HCT116 (cell line): ENCODE measurements around the gene KIF18A. TPM values are rescaled to one million over a fixed set of nuclear protein-coding genes. Genes with fewer than 3 reads are reported as not detected.

Source experiments
- ATAC-seq: fragments of 200-7000 bp; cut with Tn5 transposase; 2 replicates; pipeline ENCODE4 v1.9.1; 2020; ENCODE audit warnings: mild to moderate bottlenecking, moderate library complexity
- BruUV-seq: library from RNA; stranded (reverse); fragments of 400-500 nt; replicated peaks from 2 replicates; lab custom pipeline; 2021; lab: Mats Ljungman, UMichigan
- CTCF ChIA-PET: fragments of 300-600 bp; sonication (Branson Sonifier 250); formaldehyde crosslinking; loops from one replicate; lab custom pipeline; 2021; ENCODE audit warnings: antibody characterized with exemption; lab: Charles Lee
- POLR2A ChIA-PET: fragments of 300-600, 350-600 bp; sonication (Branson Sonifier 250); formaldehyde crosslinking; loops from one replicate; lab custom pipeline; 2021; ENCODE audit warnings: antibody characterized with exemption; lab: Charles Lee
- RAD21 ChIA-PET, 2 experiments: fragments of 300-600 bp; sonication (Branson Sonifier 250); formaldehyde crosslinking; loops; one replicate each; lab custom pipeline; 2023; ENCODE audit warnings: low total read pairs in 2 of 2; ENCODE audit not compliant: uncharacterized antibody in 2 of 2, unreplicated experiment in 2 of 2, low non-redundant PET in 1 of 2; lab: Charles Lee
- DNase-seq: peaks from one replicate; pipeline ENCODE4 v3.0.0-alpha.2; 2010; ENCODE audit warnings: low read depth, low spot score
- H2AFZ ChIP-seq: fragments of 200-600 bp; shearing (Covaris generic), sonication (generic); 2 replicates; pipeline ENCODE4 v1.6.1; 2017; ENCODE audit warnings: low read depth, mixed run types, mixed read lengths, antibody characterized with exemption, low read length; ENCODE audit not compliant: poor library complexity, severe bottlenecking
- H3K27ac ChIP-seq: 2 replicates; pipeline ENCODE4 v1.5.1; 2012; ENCODE audit warnings: low read depth, low read length
- H3K27me3 ChIP-seq: fragments of 200-600 bp; sonication (generic); 2 replicates; pipeline ENCODE4 v1.6.1; 2016; ENCODE audit warnings: mixed run types, low read length, mixed read lengths; ENCODE audit not compliant: insufficient read depth
- H3K36me3 ChIP-seq, 2 experiments: fragments of 200-500 bp in 1 of 2; fragments of 200-600 bp in 1 of 2; sonication (Bioruptor generic) in 1 of 2; sonication (generic) in 1 of 2; 2 replicates each; pipeline versions ENCODE4 v1.5.1 to v1.6.1; 2014 to 2016; ENCODE audit warnings: low read length in 2 of 2, inconsistent platforms in 1 of 2, mixed read lengths in 1 of 2, mixed run types in 1 of 2; ENCODE audit not compliant: insufficient read depth in 2 of 2, control insufficient read depth in 1 of 2
- H3K4me1 ChIP-seq, 2 experiments: fragments of 200-600 bp in 1 of 2; sonication (generic) in 1 of 2; 2 replicates each; pipeline versions ENCODE4 v1.5.1 to v1.6.1; 2012 to 2017; ENCODE audit warnings: low read length in 2 of 2, inconsistent platforms in 1 of 2, mild to moderate bottlenecking in 1 of 2, mixed read lengths in 1 of 2, mixed run types in 1 of 2, moderate library complexity in 1 of 2; ENCODE audit not compliant: insufficient read depth in 2 of 2, control insufficient read depth in 1 of 2
- H3K4me2 ChIP-seq: fragments of 200-600 bp; sonication (generic); 2 replicates; pipeline ENCODE4 v1.6.1; 2017; ENCODE audit warnings: mixed run types, low read length, mixed read lengths
- H3K4me3 ChIP-seq, 2 experiments: fragments of 200-600 bp in 1 of 2; sonication (generic) in 1 of 2; replicated peaks in 1 of 2; 2 replicates each; pipeline ENCODE4 v1.5.1; 2011 to 2016; ENCODE audit warnings: low read length in 2 of 2, control low read depth in 1 of 2, low read depth in 1 of 2, mild to moderate bottlenecking in 1 of 2, mixed read lengths in 1 of 2, mixed run types in 1 of 2
- H3K79me2 ChIP-seq: fragments of 200-600 bp; sonication (generic); 2 replicates; pipeline ENCODE4 v1.6.1; 2017; ENCODE audit warnings: mild to moderate bottlenecking, mixed run types, low read length, moderate library complexity, mixed read lengths; ENCODE audit not compliant: insufficient read depth
- H3K9ac ChIP-seq: fragments of 200-600 bp; sonication (generic); 2 replicates; pipeline ENCODE4 v1.6.1; 2016; ENCODE audit warnings: low read length, mixed read lengths
- H3K9me2 ChIP-seq: fragments of 200-600 bp; sonication (generic), shearing (Covaris generic); 2 replicates; pipeline ENCODE4 v1.6.1; 2017; ENCODE audit warnings: mixed run types, mild to moderate bottlenecking, moderate library complexity; ENCODE audit not compliant: insufficient read depth
- H3K9me3 ChIP-seq, 2 experiments: fragments of 200-500 bp in 1 of 2; fragments of 200-600 bp in 1 of 2; sonication (Bioruptor generic) in 1 of 2; sonication (generic) in 1 of 2; 2 replicates each; pipeline ENCODE4 v1.6.1; 2014 to 2017; ENCODE audit warnings: low read length in 2 of 2, mixed read lengths in 2 of 2, inconsistent platforms in 1 of 2, low read depth in 1 of 2, mild to moderate bottlenecking in 1 of 2, mixed run types in 1 of 2, moderate library complexity in 1 of 2; ENCODE audit not compliant: control insufficient read depth in 1 of 2, insufficient read depth in 1 of 2
- H4K20me1 ChIP-seq: fragments of 200-600 bp; sonication (generic), shearing (Covaris generic); 2 replicates; pipeline ENCODE4 v1.6.1; 2017; ENCODE audit warnings: mixed run types, mild to moderate bottlenecking, moderate library complexity; ENCODE audit not compliant: insufficient read depth
- EGR1 ChIP-seq: IDR thresholded peaks from 2 replicates; pipeline ENCODE4 v1.6.1; 2012; ENCODE audit warnings: low read depth
- EZH2 ChIP-seq: fragments of 200-600 bp; sonication (generic); IDR thresholded peaks from 2 replicates; pipeline ENCODE4 v1.6.1; 2017; ENCODE audit warnings: antibody characterized with exemption, mixed run types
- EZH2phosphoT487 ChIP-seq: fragments of 200-600 bp; IDR thresholded peaks from 2 replicates; pipeline ENCODE4 v1.6.1; 2018; ENCODE audit warnings: antibody characterized with exemption, borderline replicate concordance
- JUND ChIP-seq: IDR thresholded peaks from 2 replicates; pipeline ENCODE4 v1.6.1; 2012
- POLR2A ChIP-seq: IDR thresholded peaks from 2 replicates; pipeline ENCODE4 v1.7.0; 2011; ENCODE audit warnings: borderline replicate concordance; ENCODE audit not compliant: insufficient read depth, insufficient read length; ENCODE audit errors: extremely low read depth
- RAD21 ChIP-seq: IDR thresholded peaks from 2 replicates; pipeline ENCODE4 v1.6.1; 2012; ENCODE audit warnings: low read depth, mild to moderate bottlenecking
- SP1 ChIP-seq: IDR thresholded peaks from 2 replicates; pipeline ENCODE4 v1.6.1; 2012; ENCODE audit warnings: low read depth
- ZFX ChIP-seq: fragments of 450-650 bp; IDR thresholded peaks from 2 replicates; pipeline ENCODE4 v1.6.1; 2017
- ZNF274 ChIP-seq: fragments of 200-500 bp; sonication (Bioruptor generic); IDR thresholded peaks from 2 replicates; pipeline ENCODE4 v1.6.1; 2014; ENCODE audit warnings: mild to moderate bottlenecking, low read depth, low read length, inconsistent platforms
- intact Hi-C: fragments of 100-400 bp; cut with micrococcal nuclease; formaldehyde crosslinking; loops from 2 replicates; pipeline ENCODE4 v1.10.0; 2022
- total RNA-seq: library from RNA; stranded (reverse); gene quantifications from one replicate; pipeline ENCODE4 v1.2.1, GENCODE V29; 2021; ENCODE audit not compliant: unreplicated experiment
- TF ChIP-seq, protein P1 (sequence below): IDR thresholded peaks from 2 replicates; pipeline ENCODE4 v1.6.1; 2012; ENCODE audit warnings: low read depth
- TF ChIP-seq, protein P2 (sequence below), 3 experiments: fragments of 200-600 bp in 1 of 3; sonication (generic) in 1 of 3; IDR thresholded peaks in 2 of 3; conservative IDR thresholded peaks in 1 of 3; 2 replicates each; pipeline ENCODE4 v1.5.1; 2012 to 2017; ENCODE audit warnings: low read depth in 2 of 3, low read length in 2 of 3, antibody characterized with exemption in 1 of 3, borderline replicate concordance in 1 of 3, control low read depth in 1 of 3, mild to moderate bottlenecking in 1 of 3, mixed read lengths in 1 of 3, mixed run types in 1 of 3, moderate library complexity in 1 of 3; ENCODE audit not compliant: insufficient read depth in 1 of 3

KIF18A gene
- total RNA-seq, 1 experiment from 2014 or later, result 50.7 TPM

DNA sequence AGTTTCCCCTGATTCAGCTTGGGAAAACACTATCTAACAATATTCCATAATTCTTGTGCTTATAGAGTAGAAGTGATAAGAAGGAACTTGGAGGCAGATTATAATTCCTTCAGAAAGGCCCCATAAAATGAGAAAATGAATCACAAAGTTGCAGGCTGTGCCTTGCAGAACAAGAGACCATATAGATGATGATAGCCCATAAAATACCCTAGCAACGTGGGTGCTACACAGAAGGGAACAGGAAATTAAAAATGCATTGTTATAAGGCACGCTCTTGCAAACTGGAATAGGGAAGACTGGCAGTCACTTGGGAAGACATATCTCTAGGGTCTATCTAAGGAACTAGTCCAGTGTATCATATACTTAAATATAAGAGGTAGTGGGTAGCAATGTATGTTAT lies 67.6 kb downstream of the KIF18A start:
- DNase-seq, result no peak
- no peaks in the 10 kb centered on the region for H3K27me3 ChIP-seq
- H3K9me2 ChIP-seq, result no peaks in the 10 kb centered on the region
- ATAC-seq, result no peak
- peaks cover 0 to 6% of the 10 kb centered on the region in 2 experiments; a peak in 1 of 4 replicates for H3K4me1 ChIP-seq
- H2AFZ ChIP-seq, result no peak overlapping the region
- no peaks in the 10 kb centered on the region for H3K9me3 ChIP-seq
- ChIA-PET POLR2A (no interaction called here), RAD21 (no interaction called here), CTCF (no interaction called here)
- H3K4me2 ChIP-seq, result no peak overlapping the region
- H3K36me3 ChIP-seq, result peaks cover 5 to 9% of the 10 kb centered on the region in 2 experiments
- H4K20me1 ChIP-seq, result no peaks in the 10 kb centered on the region
- BruUV-seq, result no TSS peak
- intact Hi-C loops, result no loop called here
- TF ChIP-seq EGR1 (no peak), JUND (no peak), RAD21 (no peak), SP1 (no peak), EZH2 (no peak), ZFX (no peak), POLR2A (no peak)
- TF ChIP-seq, protein P1, sequence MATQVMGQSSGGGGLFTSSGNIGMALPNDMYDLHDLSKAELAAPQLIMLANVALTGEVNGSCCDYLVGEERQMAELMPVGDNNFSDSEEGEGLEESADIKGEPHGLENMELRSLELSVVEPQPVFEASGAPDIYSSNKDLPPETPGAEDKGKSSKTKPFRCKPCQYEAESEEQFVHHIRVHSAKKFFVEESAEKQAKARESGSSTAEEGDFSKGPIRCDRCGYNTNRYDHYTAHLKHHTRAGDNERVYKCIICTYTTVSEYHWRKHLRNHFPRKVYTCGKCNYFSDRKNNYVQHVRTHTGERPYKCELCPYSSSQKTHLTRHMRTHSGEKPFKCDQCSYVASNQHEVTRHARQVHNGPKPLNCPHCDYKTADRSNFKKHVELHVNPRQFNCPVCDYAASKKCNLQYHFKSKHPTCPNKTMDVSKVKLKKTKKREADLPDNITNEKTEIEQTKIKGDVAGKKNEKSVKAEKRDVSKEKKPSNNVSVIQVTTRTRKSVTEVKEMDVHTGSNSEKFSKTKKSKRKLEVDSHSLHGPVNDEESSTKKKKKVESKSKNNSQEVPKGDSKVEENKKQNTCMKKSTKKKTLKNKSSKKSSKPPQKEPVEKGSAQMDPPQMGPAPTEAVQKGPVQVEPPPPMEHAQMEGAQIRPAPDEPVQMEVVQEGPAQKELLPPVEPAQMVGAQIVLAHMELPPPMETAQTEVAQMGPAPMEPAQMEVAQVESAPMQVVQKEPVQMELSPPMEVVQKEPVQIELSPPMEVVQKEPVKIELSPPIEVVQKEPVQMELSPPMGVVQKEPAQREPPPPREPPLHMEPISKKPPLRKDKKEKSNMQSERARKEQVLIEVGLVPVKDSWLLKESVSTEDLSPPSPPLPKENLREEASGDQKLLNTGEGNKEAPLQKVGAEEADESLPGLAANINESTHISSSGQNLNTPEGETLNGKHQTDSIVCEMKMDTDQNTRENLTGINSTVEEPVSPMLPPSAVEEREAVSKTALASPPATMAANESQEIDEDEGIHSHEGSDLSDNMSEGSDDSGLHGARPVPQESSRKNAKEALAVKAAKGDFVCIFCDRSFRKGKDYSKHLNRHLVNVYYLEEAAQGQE, result no peak
- no peak overlapping the region for H3K27ac ChIP-seq
- peaks cover 8% of the 10 kb centered on the region; the same call in 1 of the 2 replicates for H3K79me2 ChIP-seq
- no peak overlapping the region for H3K4me3 ChIP-seq
- H3K9ac ChIP-seq, result no peak overlapping the region

DNA sequence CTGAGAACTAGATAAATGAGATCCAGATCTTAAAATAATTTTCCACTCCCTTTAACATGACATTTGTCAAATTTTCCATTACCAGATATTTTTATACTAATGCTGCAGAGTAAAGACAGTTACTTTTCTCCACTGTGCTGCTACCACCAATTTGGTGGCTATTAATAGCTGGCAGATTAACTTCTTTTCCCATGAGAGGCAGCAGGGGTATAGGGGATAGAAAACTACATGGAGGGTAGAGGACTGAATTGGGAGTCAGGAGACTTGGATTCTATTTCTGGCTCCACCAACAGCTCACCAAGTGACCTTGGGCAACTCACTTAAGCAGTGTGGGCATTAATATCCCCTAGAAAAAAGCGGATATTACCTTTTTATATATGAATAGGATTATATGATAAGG lies 69.2 kb downstream of the KIF18A start:
- Histone ChIP-seq H3K9ac (no peak overlapping the region), H2AFZ (no peak overlapping the region), H4K20me1 (no peaks in the 10 kb centered on the region), H3K4me2 (no peak overlapping the region), H3K9me3 (no peaks in the 10 kb centered on the region), H3K9me2 (no peaks in the 10 kb centered on the region), H3K27ac (no peak overlapping the region), H3K4me3 (no peak overlapping the region), H3K79me2 (no peaks in the 10 kb centered on the region), H3K36me3 (peaks cover 6 to 20% of the 10 kb centered on the region in 2 experiments), H3K4me1 (peaks cover 0 to 6% of the 10 kb centered on the region in 2 experiments; a peak in 1 of 4 replicates), H3K27me3 (no peaks in the 10 kb centered on the region)
- BruUV-seq, result no TSS peak
- RAD21 ChIA-PET, result no interaction called here
- intact Hi-C loops, result no loop called here
- ATAC-seq, result no peak
- no peak for TF ChIP-seq ZNF274
- TF ChIP-seq, protein P2, sequence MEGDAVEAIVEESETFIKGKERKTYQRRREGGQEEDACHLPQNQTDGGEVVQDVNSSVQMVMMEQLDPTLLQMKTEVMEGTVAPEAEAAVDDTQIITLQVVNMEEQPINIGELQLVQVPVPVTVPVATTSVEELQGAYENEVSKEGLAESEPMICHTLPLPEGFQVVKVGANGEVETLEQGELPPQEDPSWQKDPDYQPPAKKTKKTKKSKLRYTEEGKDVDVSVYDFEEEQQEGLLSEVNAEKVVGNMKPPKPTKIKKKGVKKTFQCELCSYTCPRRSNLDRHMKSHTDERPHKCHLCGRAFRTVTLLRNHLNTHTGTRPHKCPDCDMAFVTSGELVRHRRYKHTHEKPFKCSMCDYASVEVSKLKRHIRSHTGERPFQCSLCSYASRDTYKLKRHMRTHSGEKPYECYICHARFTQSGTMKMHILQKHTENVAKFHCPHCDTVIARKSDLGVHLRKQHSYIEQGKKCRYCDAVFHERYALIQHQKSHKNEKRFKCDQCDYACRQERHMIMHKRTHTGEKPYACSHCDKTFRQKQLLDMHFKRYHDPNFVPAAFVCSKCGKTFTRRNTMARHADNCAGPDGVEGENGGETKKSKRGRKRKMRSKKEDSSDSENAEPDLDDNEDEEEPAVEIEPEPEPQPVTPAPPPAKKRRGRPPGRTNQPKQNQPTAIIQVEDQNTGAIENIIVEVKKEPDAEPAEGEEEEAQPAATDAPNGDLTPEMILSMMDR (IDR thresholded peaks at IDR 0.05 in 2 of 3, conservative IDR thresholded peaks at IDR 0.05 in 1 of 3; ENCODE audit: borderline replicate concordance in 1 of 3, insufficient read depth in 1 of 3, low read depth in 2 of 3, low read length in 2 of 3), result no peak
- TF ChIP-seq EZH2phosphoT487, result no peak
- no peak for DNase-seq
- POLR2A ChIA-PET, result no interaction called here
- CTCF ChIA-PET, result no interaction called here
